Stimulated activated naive CD8-positive, alpha-beta T cell treated with anti-CD3 and anti-CD28 coated beads, Interleukin-15, amount 100 ng/mL, for 72 hours (primary cell): ENCODE measurements around the gene CLDN19.

Experiments
- ATAC-seq: fragments of 150-1000 bp; cut with Tn5 transposase; 2 replicates; pipeline ENCODE4 v1.10.0; 2021; ENCODE audit warnings: mild to moderate bottlenecking, moderate library complexity
- DNase-seq, 2 donors: peaks; one replicate each; pipeline ENCODE4 v3.0.0; 2021 to 2022
- H3K27ac Mint-ChIP-seq, 2 donors: one replicate each; pipeline ENCODE4 v1.8.0; 2022; ENCODE audit warnings: mild to moderate bottlenecking in 2 of 2, mixed read lengths in 2 of 2, moderate library complexity in 2 of 2
- H3K27me3 Mint-ChIP-seq: one replicate; pipeline ENCODE4 v1.8.0; 2022; ENCODE audit warnings: mixed read lengths
- H3K4me1 Mint-ChIP-seq: one replicate; pipeline ENCODE4 v1.8.0; 2022; ENCODE audit warnings: mild to moderate bottlenecking, mixed read lengths
- H3K4me3 Mint-ChIP-seq, 2 donors: one replicate each; pipeline ENCODE4 v1.8.0; 2022; ENCODE audit warnings: mild to moderate bottlenecking in 2 of 2, mixed read lengths in 2 of 2, moderate library complexity in 1 of 2
- H3K9me3 Mint-ChIP-seq, 2 donors: one replicate each; pipeline ENCODE4 v1.8.0; 2022; ENCODE audit warnings: mixed read lengths in 2 of 2

Gene CLDN19

DNA sequence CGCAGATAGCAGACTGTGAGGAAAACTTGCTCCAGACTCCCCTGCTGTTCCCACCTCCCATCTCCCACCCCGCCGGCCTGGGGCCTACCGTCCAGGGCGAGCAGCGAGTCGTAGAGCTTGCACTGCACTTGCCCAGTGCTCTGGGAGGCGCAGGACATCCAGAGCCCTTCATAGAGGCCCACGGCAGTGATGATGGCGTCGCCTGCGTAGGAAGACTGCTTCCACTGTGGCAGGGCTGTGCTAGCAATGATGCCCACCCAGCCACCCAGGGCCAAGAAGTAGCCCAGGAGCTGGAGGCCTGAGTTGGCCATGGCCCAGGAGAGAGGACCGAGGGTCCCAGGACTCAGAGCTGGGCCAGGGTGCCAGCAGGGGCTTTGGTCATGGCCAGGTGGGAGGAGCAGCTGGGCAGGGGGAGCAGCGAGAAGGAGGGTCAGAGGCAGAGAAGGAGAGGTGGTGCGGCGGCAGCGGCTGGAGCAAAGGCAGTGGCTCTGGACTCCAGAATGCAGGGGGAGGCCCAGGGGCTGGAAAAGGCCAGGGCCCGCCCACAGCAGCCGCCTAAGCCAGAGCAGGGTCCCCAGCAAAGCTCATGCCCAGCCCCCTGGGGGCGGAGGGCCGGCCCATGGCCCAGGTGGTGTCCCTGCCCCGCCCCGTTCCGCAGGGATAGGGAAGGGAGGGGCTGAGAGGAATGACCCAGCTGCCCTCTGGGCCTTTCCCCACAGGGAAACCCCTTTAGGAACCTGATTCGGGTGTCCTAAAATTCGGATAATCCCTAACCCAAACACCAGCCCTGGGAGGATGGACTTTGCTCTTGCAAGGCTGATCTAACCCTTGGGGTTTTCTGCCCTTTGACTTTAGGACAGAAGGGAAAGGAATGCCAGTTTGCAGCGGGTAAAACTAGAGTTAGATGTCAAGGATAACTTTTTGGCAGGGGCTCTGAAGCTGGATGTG lies at the start of gene CLDN19:
Gene CLDN19, minus strand, starts transcription at position 484 of the 948 bp plus-strand sequence. Its CDS starts 173 bp downstream, at position 311.
- Mint-ChIP-seq H3K4me1 (peaks cover 11% of the 10 kb centered on the region), H3K4me3 (no peak within 1 kb of the TSS), H3K9me3 (no peaks in the 10 kb centered on the region), H3K27me3 (no peaks in the 10 kb centered on the region), H3K27ac (no peak within 1 kb of the TSS)
- DNase-seq (no peak), ATAC-seq (no peak)

GRCh38 chr1:42788021-42788420 lies 48.0 kb upstream of the CLDN19 start:
- ATAC-seq (no peak), DNase-seq (no peak)
- Mint-ChIP-seq H3K27me3 (no peaks in the 10 kb centered on the region), H3K4me1 (peaks cover 30% of the 10 kb centered on the region), H3K4me3 (no peak overlapping the region), H3K27ac (no peak overlapping the region), H3K9me3 (no peaks in the 10 kb centered on the region)

- H3K9me3 Mint-ChIP-seq = no peaks in the 10 kb centered on the region
- no peak for ATAC-seq
- H3K27ac Mint-ChIP-seq = no peak overlapping the region
- no peaks in the 10 kb centered on the region for H3K27me3 Mint-ChIP-seq
- H3K4me1 Mint-ChIP-seq = peaks cover 30% of the 10 kb centered on the region
- H3K4me3 Mint-ChIP-seq = peak overlapping the region in 1 of 2 donors; percentile 60
- DNase-seq = no peak
Measured at GRCh38 chr1:42786097-42786496, 46.1 kb upstream of the CLDN19 start.

DNA sequence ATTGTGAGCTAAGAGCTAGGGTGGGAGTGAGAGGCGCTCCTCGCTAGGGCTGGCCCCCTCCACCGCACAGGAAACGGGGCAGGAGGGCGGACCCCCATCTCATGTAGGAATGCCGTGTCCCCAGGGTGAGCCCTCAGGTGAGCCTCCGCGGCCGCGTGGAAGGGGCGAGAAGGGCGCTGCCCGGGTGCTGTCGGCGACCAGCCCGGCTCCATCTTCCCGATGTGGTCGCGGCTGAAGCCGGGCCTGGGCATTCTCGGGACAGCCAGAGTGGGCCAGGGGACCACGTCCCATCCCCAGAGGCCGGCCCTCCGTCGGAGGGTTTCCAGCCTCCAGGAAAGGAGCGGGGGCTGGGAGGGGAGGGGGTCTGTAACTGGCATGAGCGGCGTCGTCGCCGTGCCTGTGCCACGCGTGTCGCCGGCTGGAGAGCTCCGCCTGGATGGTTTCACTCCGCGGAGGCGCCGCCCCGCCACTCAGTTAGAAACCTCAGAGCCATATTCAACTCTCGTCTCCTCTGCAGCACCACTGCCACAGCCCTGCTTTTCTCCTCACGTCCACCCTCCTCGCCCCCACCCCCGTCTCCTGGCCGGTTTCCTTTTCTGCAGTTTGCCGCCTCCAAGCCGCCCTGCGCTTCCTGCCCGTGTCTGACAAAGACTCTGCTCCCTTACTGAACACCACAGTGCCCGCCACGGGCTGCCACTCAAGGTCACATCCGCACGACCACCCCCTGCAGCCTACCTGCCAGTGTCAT lies 45.1 kb upstream of the CLDN19 start, which contains the start of gene TMEM269:
Gene TMEM269, plus strand, starts transcription at position 46 of the 748 bp plus-strand sequence. CDS start 4,903 bp downstream, outside the sequence.
- H3K27me3 Mint-ChIP-seq = no peaks in the 10 kb centered on the region

GRCh38 chr1:42784547-42784945 lies 44.5 kb upstream of the CLDN19 start:
- H3K4me1 Mint-ChIP-seq = peaks cover 30% of the 10 kb centered on the region
- H3K27me3 Mint-ChIP-seq = no peaks in the 10 kb centered on the region
- H3K4me3 Mint-ChIP-seq = peak overlapping the region in 1 of 2 donors; percentile 82
- H3K27ac Mint-ChIP-seq = no peak overlapping the region
- no peaks in the 10 kb centered on the region for H3K9me3 Mint-ChIP-seq
- no peak for DNase-seq
- peak; percentile 11 for ATAC-seq

More for the DNA sequence above, 45.1 kb upstream of the CLDN19 start, which contains the start of gene TMEM269:
- H3K27ac Mint-ChIP-seq = peak within 1 kb of the TSS; percentile 50 to 54
- peaks cover 30% of the 10 kb centered on the region for H3K4me1 Mint-ChIP-seq
- ATAC-seq (peak; percentile 84), DNase-seq (peak; percentile 32 to 43)
- H3K9me3 Mint-ChIP-seq = no peaks in the 10 kb centered on the region
- peak within 1 kb of the TSS; percentile 60 to 82 for H3K4me3 Mint-ChIP-seq

DNA sequence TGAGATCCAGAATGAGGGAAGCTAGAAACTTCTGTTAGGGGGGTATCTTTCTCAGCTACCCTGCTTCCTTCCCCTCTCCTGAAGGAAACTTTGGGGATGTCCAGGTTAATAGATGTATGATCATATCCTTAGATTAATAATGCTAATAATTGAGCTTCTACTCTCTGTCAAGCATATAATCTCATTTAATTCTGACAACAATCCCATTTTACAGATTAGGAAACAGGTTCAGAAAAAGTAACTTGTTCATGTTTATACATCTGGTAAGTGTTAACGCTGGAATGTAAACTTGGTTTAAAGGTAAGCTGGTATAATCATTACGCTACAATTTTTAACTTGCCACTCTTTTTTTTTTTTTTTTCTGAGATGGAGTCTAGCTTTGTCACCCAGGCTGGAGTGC lies 43.1 kb upstream of the CLDN19 start:
- peaks cover 30% of the 10 kb centered on the region for H3K4me1 Mint-ChIP-seq
- no peak overlapping the region for H3K4me3 Mint-ChIP-seq
- H3K27ac Mint-ChIP-seq = no peak overlapping the region

GRCh38 chr1:42780176-42780575 lies 40.1 kb upstream of the CLDN19 start:
- Mint-ChIP-seq H3K9me3 (no peaks in the 10 kb centered on the region), H3K4me3 (no peak overlapping the region), H3K27me3 (no peaks in the 10 kb centered on the region), H3K27ac (peak overlapping the region in 1 of 2 donors; percentile 53), H3K4me1 (peaks cover 14% of the 10 kb centered on the region)
- ATAC-seq (no peak), DNase-seq (no peak)

More for the DNA sequence above, 43.1 kb upstream of the CLDN19 start:
- ATAC-seq (no peak), DNase-seq (no peak)
- Mint-ChIP-seq H3K9me3 (no peaks in the 10 kb centered on the region), H3K27me3 (no peaks in the 10 kb centered on the region)

- ATAC-seq = no peak
- Mint-ChIP-seq H3K4me3 (no peak overlapping the region), H3K9me3 (no peaks in the 10 kb centered on the region), H3K27ac (no peak overlapping the region), H3K4me1 (peaks cover 13% of the 10 kb centered on the region), H3K27me3 (no peaks in the 10 kb centered on the region)
- no peak for DNase-seq
Measured at GRCh38 chr1:42779725-42780124, 39.7 kb upstream of the CLDN19 start.

DNA sequence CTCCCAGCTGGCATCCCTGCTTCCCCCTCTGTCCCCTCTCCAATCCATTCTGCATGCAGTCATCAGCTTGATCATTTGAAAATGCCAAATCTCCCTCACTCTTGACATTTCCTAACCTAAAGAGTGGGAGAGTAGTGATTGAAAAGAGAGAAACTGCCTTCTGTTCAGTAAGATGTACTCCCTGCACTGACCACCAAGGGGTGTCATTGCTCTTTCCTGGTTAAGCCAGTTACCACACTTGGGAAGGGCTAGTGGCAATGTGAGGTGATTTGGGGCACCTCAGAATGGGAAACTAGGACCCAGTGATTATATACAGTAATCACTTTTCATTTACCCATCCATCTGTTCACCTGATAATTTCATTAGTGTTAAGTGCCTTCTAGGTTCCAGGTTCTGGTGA lies 37.8 kb upstream of the CLDN19 start:
- no peak overlapping the region for H3K4me3 Mint-ChIP-seq
- ATAC-seq = peak; percentile 54
- peaks cover 11% of the 10 kb centered on the region for H3K4me1 Mint-ChIP-seq
- peak; percentile 17 to 28 for DNase-seq
- H3K9me3 Mint-ChIP-seq = no peaks in the 10 kb centered on the region
- H3K27ac Mint-ChIP-seq = peak overlapping the region in 1 of 2 donors; percentile 77
- H3K27me3 Mint-ChIP-seq = no peaks in the 10 kb centered on the region

GRCh38 chr1:42776502-42776901 lies 36.5 kb upstream of the CLDN19 start:
- Mint-ChIP-seq H3K27me3 (no peaks in the 10 kb centered on the region), H3K27ac (peak overlapping the region in 1 of 2 donors; percentile 8), H3K9me3 (no peaks in the 10 kb centered on the region), H3K4me1 (peaks cover 19% of the 10 kb centered on the region), H3K4me3 (no peak overlapping the region)
- ATAC-seq = no peak
- no peak for DNase-seq

DNA sequence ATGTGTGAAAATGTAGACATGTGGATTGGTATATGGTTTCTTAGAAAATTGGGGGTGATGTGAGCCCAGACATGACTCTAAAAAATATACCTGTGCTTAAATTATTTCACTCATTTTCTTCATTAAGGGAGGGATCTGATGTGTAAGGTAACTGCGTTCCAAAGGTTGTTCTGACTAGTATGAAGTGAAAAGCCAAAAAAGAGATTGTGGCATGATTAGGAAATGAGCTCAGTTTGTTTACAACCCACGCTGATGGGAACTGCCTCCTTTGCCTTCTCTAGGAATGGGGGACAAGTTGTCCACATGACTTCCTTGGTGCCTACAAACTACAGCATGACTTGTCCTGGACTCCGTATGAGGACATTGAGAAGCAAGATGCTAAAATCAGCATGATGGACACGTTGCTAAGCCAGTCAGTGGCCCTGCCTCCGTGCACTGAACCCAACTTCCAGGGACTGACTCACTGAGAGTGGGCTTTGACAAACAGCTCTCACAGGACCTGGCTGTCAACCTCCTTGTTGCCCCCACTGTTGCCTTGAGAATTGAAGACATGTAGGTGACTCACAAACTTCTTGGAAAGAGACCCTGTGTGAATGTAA lies 35.0 kb upstream of the CLDN19 start:
- H3K4me1 Mint-ChIP-seq = peaks cover 29% of the 10 kb centered on the region
- H3K9me3 Mint-ChIP-seq = no peaks in the 10 kb centered on the region
- no peak overlapping the region for H3K4me3 Mint-ChIP-seq
- no peak for DNase-seq
- no peaks in the 10 kb centered on the region for H3K27me3 Mint-ChIP-seq
- H3K27ac Mint-ChIP-seq = no peak overlapping the region
- no peak for ATAC-seq

GRCh38 chr1:42773420-42773819 lies 33.4 kb upstream of the CLDN19 start:
- H3K9me3 Mint-ChIP-seq = no peaks in the 10 kb centered on the region
- no peak overlapping the region for H3K27ac Mint-ChIP-seq
- no peaks in the 10 kb centered on the region for H3K27me3 Mint-ChIP-seq
- no peak for ATAC-seq
- peaks cover 45% of the 10 kb centered on the region for H3K4me1 Mint-ChIP-seq
- DNase-seq = no peak
- no peak overlapping the region for H3K4me3 Mint-ChIP-seq

- Mint-ChIP-seq H3K4me1 (peaks cover 45% of the 10 kb centered on the region), H3K4me3 (peak overlapping the region in 1 of 2 donors; percentile 26), H3K27ac (no peak overlapping the region), H3K27me3 (no peaks in the 10 kb centered on the region), H3K9me3 (no peaks in the 10 kb centered on the region)
- no peak for ATAC-seq
- no peak for DNase-seq
Measured at GRCh38 chr1:42769811-42770210, 29.8 kb upstream of the CLDN19 start.

DNA sequence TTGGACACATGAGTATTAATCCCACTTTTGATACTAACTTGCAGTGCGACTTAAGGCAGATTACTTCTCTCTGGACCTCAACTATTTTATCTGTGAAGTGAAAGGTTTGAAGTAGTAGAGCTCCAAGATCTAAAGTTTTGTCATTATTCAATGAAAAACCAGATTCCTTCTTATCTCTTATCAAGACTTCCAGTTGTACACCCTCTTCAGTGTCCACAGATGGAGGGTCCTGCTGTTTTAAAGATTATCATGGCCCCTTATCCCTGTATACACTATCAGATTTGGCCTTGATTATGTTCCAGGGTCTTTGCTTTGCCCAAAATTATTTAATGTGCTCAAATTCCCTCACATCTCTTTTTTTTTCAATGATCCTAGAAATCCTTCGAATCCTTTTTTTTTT lies 28.1 kb upstream of the CLDN19 start:
- ATAC-seq (no peak), DNase-seq (no peak)
- Mint-ChIP-seq H3K4me3 (no peak overlapping the region), H3K9me3 (no peaks in the 10 kb centered on the region), H3K27ac (peak overlapping the region in 1 of 2 donors; percentile 92), H3K4me1 (peaks cover 42% of the 10 kb centered on the region), H3K27me3 (no peaks in the 10 kb centered on the region)

GRCh38 chr1:42767510-42768000 lies 27.5 kb upstream of the CLDN19 start:
- Mint-ChIP-seq H3K4me3 (no peak overlapping the region), H3K27ac (peak overlapping the region; percentile 92 to 98), H3K4me1 (peaks cover 40% of the 10 kb centered on the region), H3K9me3 (no peaks in the 10 kb centered on the region), H3K27me3 (no peaks in the 10 kb centered on the region)
- no peak for DNase-seq
- peak; percentile 58 for ATAC-seq
